Stimulated activated CD4-positive, alpha-beta T cell treated with anti-CD3 and anti-CD28 coated beads, Interleukin-2, amount 100 ng/mL, for 24 hours (primary cell): ENCODE measurements around the gene SFI1.
"Not testable (repeated sequence)": the region's sequence is repeated elsewhere in the genome, so short reads cannot be mapped to it uniquely, and the experiment has no call there.

ENCODE experiments used
- DNase-seq, 2 donors: peaks; one replicate each; pipeline ENCODE4 v3.0.0-alpha.2; 2020

Gene SFI1, protein sequence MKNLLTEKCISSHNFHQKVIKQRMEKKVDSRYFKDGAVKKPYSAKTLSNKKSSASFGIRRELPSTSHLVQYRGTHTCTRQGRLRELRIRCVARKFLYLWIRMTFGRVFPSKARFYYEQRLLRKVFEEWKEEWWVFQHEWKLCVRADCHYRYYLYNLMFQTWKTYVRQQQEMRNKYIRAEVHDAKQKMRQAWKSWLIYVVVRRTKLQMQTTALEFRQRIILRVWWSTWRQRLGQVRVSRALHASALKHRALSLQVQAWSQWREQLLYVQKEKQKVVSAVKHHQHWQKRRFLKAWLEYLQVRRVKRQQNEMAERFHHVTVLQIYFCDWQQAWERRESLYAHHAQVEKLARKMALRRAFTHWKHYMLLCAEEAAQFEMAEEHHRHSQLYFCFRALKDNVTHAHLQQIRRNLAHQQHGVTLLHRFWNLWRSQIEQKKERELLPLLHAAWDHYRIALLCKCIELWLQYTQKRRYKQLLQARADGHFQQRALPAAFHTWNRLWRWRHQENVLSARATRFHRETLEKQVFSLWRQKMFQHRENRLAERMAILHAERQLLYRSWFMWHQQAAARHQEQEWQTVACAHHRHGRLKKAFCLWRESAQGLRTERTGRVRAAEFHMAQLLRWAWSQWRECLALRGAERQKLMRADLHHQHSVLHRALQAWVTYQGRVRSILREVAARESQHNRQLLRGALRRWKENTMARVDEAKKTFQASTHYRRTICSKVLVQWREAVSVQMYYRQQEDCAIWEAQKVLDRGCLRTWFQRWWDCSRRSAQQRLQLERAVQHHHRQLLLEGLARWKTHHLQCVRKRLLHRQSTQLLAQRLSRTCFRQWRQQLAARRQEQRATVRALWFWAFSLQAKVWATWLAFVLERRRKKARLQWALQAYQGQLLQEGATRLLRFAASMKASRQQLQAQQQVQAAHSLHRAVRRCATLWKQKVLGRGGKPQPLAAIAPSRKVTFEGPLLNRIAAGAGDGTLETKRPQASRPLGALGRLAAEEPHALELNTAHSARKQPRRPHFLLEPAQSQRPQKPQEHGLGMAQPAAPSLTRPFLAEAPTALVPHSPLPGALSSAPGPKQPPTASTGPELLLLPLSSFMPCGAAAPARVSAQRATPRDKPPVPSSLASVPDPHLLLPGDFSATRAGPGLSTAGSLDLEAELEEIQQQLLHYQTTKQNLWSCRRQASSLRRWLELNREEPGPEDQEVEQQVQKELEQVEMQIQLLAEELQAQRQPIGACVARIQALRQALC

DNA sequence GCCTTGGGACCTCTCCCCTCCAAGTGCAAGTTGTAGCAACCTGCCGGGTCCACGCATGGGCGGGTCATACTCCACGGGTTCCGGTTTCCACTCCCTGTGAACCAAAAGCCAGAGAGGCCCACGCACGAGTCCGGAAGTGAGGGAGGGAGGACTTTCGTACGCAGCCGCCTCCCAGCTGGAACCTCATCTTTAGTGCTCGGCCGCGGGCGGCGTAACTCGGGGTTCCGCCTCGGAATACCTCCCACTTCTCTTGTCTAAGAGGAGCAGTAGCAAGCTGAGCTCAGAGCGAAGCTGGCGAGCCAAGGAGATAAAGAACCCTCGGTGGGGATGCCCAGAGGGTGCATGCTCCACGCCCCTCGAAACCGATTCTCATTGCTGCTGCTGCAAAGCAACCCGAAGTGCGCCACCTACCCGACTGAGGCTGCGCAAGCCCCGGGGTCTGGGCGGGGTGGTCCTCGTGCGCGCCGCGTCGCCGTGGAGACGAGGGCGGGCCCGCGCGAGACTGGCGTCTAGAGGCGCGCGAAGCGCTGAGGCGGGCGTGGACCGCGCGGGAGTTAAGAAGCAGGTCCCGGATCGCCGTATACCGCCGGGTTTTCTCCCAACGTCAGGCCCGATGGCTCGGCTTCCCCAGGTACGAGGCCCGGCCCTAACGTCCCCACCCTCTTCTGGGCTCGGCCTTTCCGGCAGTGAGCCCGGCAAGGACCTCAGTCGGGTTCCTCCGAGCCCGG lies at the start of gene SFI1:
SFI1 (plus strand) TSS at position 530 of the 728 bp plus-strand sequence. CDS start 11,749 bp downstream, outside the sequence.
- peak; percentile 96 for DNase-seq

DNA sequence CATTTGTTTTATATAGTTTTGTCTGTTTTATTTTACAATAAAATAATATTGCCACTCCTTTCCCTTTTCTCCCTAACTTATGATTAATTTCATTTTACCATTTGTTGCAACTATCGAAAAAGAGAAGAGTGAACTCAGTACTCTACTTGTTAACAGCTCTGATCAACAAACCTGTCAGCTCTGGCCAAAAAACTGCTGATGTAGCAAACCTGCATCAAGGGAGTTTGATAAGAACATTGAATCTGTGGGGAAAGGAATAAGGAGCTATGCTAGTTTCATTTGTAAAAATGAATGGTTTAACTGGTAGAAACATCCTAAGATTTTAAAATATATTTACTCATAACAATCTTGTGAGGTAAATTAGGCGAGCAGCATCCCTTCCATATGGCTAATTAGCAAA lies 49.6 kb upstream of the SFI1 start:
- DNase-seq = no peak

DNA sequence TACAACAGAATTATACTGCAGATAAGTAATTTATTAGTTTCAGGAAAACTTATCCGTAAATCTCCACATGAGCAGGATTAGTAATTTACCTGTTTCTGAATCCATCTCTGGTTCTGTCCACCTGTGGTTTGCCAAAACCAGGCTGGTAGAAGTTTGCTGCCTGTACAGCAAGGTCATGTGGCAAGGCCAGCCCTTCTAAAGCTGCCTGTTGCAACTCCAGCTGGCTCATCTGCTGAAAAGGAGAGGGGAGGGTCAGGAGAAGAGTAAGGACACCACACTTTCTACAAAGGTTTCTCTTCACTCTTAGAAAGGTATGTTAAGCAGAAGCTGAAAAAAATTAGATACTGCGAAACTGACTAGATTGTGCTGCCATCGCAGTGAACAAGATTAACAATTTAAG lies 49.0 kb upstream of the SFI1 start:
- DNase-seq = no peak

DNA sequence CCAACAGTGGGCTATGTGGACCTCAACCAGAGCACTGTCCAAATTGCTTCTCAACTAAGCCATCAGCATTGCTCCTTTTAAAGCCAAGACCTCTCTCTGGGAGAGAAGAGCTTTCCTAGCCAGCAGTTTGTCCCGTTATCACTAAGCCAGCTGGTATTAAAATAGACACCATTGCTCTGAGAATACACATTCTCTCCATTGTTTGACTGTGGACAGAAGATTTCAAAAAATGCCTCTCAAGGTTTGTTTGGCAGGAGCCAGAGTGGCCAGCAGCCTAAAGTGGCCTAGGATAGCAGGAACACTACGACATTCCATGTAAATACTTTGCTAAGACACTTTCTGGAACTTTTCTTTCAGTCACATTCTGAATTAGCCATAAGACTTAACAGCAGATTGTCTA lies 48.0 kb upstream of the SFI1 start:
- no peak for DNase-seq

DNA sequence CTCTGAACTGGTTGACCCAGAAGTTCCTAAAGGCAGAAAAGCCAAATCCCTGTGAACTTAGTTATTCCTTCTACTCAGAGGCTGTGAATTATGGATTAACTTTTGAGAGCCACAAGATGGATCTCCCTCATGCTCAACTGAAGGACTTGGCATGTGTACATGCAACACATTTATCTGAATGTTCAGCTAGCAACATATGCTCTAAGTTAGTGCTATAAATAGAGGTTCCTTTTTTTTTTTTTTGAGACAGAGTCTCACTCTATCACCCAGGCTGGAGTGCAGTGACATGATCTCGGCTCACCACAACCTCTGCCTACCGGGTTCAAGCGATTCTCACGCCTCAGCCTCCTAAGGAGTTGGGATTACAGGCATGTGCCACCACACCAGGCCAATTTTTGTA lies 46.8 kb upstream of the SFI1 start:
- no peak for DNase-seq

DNA sequence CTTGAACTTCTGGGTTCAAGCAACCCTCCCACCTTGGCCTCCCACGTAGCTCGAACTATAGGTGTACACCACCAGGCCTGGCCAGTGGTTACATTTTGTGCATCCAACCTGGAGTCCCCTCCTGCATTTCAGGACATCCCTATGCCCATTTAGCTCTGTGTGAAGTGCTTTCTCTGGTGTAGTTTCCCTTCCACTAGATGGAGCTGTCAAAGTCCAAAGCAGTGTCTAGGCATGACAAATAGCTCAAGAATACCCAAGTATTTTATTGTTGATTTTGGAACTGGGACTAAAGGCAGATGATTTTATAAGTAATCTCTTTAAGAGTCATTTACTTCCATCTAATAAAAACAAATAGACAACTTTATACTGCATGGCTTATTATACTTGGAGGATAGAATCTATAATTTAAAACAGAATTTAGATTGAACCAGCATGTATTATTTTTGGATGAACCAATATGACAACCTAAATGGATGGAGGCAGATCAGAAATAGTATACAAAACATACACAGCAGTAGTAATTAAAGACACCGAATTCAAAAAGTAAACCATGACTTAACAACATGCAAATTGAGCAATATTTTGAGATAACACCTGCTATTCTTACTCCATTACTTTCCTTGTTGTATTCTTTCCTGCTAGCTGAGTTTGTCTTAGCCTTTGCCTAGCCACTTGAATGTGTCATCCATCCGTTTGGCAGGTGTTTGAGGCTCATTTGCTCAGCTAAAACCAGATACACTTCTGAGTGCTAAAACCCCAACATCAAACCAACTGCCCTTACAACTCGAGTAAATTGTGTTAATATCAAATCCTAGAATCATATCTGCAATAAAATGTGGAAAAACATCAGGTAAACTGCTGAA lies 44.4 kb upstream of the SFI1 start:
- DNase-seq = no peak

DNA sequence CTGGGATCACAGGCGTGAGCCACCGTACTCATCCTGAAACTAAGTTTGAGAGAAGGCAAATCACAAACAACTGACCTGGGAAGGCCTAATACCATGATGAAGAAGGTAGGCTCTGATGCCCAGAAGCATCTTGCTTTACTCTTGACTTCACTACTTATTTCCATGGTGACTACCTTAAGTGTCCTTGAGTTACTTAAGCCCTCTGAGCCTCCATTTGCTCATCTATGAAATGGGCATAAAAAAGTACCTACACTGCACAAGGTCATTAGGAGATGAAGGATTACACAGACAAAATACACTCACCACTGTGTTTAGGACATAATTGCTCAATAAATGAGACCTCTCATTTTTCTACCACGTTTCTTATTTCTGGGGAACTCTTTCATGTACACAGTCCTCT lies 34.6 kb upstream of the SFI1 start:
- DNase-seq = no peak

DNA sequence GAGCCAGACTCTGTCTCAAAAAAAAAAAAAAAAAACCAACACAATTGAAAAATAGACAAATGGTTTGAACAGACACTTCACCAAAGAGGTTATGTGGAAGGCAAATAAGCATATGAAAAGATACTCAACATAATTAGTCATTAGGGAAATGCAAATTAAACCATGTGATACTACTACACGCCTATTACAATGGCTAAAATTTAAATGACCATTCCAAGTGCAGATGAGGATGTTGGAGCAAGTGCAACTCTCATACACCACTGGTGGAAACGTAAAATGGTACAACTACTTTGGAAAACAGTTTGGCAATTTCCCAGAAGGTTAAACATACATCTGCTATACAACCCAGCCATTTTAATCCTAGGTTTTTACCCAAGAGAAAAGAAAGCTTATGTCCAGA lies 31.0 kb upstream of the SFI1 start:
- DNase-seq = no peak

DNA sequence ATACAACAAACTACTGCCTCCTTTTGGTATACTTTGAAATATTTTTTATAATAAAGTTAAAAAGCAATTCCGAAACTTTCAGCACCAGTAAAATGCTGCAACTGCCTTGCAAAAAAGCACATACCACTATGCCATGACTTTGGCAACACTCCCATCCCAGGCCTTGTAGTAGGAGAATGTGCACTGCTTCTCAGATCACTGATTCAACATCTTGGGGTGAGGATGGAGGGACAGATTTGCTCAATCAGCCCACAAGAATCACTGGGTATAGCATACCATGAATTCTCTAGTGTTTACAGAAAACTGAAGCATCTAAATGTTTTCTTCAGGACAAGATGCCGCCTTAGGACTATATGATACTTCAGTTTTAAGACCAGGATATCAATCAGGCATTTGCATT lies 21.6 kb upstream of the SFI1 start:
- no peak for DNase-seq

DNA sequence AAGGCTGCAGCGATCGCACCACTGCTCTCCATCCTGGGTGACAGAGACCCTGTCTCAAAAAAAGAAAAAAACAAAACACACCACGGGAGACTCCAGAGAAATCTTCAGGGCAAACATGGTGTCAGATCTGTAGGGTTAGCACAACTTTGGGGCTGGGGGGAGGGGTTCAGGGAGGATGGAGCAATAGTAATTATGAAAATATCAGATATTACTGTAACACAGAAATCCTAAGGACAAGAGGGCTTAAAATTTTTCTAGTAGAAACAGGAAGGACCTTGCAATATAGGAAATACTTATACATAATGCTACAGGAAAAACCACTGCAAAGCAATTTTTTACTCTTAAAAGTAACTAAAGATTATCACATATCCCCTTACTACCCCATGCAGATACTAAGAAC lies 20.5 kb upstream of the SFI1 start:
- DNase-seq = no peak

DNA sequence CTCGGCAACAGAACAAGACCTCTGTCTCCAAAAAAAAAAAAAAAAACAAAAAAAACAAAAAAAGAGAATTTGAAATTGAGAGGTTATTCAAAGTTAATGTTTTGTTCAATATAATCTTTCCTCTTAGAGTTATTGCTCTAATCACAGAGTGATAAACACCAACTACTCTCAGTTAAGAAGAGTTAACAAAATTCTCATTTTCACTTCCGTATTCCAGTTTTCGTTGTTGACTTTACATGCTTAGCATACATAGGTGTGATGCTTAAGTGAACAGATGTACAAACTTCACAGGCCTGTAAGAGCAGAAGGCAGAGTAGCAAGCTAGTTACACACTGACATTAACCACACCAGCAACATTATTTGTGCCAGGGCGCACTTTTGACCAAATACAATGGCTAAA lies 19.0 kb upstream of the SFI1 start:
- no peak for DNase-seq

DNA sequence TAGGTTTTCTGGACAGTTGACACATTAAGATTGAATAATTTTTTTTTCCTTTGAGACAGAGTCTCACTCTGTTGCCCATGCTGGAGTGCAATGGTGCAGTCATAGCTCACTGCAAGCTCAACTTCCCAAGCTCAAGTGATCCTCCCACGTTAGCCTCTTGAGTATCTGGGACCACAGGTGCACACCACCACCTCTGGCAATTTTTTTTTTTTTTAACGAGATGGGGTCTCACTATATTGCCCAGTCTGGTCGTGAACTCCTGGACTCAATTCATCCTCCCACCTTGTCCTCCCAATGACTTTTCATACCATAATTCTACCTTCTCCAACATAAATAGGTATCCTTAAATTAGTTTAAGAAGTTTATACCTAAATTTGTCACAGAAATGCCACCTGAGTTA lies 15.2 kb upstream of the SFI1 start:
- no peak for DNase-seq

DNA sequence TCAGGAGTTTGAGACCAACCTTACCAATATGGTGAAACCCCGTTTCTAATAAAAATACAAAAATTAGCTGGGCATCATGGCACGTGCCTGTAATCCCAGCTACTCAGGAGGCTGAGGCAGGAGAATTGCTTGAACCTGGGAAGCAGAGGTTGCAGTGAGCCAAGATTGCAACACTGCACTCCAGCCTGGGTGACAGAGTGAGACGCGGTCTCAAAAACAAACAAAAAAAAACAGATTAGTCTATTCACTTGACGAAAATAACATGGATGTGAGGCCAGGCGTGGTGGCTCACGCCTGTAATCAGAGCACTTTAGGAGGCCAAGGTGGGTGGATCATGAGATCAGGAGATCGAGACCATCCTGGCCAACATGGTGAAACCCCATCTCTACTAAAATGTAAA lies 13.9 kb upstream of the SFI1 start:
- not testable (repeated sequence) for DNase-seq

DNA sequence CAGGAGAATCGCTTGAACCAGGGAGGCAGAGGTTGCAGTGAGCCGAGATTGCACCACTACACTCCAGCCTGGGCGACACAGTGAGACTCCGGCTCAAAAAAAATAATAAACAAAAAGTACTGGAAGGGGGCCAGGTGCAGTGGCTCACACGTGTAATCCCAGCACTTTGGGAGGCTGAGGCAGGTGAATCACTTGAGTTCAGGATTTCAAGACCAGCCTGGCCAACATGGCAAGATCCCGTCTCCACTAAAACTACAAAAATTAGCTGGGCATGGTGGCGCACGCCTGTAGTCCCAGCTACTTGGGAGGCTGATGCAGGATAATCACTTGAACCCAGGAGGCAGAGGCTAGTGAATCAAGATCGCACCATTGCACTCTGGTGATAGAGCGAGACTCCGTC lies 10.0 kb upstream of the SFI1 start:
- not testable (repeated sequence) for DNase-seq

DNA sequence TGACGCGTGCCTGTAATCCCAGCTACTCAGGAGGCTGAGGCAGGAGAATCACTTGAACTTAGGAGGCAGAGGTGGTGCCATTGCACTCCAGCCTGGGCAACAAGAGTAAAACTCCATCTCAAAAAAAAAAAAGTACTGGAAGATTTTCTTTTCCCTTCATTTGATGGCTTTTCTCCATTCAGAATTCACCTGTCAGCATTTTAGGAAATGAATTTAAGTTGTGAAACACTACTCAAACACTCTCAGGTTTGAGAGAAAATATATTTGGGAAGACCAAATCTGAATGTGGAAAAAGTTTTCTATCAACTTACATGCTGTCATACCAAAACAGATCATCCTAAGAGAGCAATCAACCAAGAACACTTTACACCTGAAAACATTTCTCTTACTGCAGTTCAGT lies 9.4 kb upstream of the SFI1 start:
- DNase-seq = no peak

DNA sequence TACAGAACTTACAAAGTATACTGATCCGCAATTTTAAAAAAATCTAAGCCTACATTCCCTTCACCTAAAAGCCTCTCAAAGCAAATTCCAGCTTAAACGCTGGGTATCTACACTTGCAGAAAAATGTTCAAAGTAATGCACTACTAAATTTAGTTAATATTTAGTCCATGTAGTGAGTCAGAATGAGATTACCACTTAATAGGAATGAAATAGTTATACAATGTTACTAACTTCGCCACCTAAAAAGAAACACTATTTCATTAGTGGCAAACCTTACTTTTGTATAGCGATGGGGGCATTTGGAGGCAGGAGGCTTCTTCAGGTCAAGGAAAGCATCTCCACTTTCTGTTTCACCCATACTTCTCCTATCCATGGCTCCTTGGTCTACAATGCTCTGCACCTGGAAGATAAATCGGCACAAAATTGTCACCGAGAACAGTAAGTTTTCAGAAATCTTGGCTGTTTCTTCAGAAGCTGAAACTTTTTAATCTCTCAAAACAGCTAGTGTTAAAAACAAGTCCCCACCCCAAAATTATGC lies 7.9 kb upstream of the SFI1 start:
- no peak for DNase-seq

DNA sequence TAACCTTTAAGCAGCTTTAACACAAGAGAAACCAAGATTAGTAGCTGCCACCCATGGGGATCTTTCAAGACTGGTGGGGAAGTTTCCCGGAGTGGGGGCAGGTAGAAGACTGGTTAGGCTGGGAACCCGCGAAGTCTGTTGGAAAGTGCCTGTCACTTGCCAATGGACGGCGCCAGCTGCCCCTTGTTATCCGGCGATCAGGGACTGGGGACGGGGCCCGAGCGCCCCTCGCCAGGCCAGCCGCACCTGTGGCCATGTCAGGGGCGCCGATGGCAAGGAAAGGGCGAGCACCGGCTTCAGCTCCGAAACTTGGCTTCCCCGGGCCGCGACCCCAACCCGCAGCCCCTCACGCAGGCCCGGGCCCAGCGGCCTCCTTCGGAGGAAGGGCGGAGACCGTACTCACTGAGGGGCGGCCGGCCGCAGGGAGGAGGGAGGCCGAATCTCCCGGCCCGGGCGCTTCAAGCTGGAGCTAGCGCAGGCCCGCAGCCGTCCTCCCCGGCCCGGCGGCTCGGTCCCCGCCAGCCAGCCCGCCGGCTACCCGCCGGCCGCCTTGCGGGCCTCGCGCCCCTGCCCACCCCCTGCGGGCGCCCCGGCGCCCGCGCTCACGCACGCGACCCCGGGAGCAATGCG lies 7.2 kb upstream of the SFI1 start:
- peak; percentile 43 to 47 for DNase-seq

DNA sequence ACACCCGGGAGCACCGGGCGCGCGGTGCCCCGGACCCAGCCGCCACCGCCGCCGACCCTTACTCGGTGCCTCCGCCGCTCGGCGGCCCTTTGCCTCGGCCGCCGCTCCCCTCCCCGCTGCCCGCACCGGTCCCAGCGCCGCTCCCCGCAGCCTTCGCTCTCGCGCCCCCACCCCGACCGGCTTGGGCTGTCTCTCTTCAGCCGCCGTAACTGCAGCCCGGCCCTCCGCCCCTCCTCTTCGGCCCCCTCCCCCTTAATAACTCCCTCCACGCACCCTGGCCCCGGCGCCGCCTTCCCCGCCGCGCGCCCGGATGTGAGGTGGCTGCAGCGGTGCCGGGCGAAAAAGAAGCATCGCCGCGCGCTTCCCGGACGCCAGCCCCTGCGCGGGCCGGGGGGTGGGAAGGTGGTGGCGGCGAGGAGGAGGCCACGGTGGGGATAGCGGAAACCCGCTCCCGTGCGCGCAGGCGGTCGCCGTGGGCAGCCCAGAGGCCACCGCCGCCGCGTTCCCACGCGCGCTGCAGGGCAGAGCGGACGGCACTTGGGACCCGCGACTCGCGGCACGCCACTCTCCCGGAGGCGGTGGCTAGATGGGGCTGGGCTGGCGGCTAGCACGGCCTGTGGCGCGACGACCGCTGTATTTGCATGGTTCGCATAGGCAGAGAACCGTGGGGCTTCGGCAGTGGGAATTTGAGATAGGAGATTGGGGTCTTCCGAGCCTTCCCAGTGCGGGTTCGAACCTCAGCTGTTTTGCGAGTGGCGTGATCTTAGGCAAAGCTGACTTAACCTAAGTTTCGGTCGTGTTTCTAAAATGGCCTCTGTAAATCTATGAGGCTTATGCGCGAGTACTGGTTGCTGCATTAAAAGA lies 6.5 kb upstream of the SFI1 start, which contains the start of gene EIF4ENIF1:
EIF4ENIF1 (minus strand) TSS at position 211 of the 864 bp plus-strand sequence. CDS start 1,124 bp downstream, outside the sequence.
- peak; percentile 86 to 87 for DNase-seq

DNA sequence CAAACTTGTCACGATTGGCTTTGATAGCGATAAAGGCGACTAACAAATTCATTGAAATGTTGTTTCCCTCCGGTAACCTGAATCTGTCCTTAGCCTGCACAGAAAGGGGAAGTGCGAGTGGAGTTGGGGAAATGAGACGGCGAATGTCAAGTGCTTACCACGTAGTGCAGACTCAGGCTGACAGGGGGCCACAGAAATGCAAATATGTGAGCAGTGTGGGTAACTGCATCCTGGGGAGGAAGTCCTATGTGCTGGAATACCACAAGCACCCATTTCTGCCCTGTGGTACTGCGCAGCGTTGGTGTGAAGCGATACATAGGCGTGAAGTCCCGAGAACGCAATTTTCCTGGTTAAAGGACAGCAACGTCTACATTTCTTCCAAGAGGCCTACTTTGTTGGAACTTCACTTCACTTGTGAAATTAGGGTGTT lies 5.8 kb upstream of the SFI1 start:
- peak; percentile 58 to 61 for DNase-seq
